Erythroblast (primary cell): Measurements from ENCODE around the gene MRC2.

Experiments used
- GATA1 ChIP-seq: IDR thresholded peaks from 2 replicates; pipeline ENCODE4 v1.6.1; 2011; ENCODE audit warnings: low read depth, mild to moderate bottlenecking, control low read depth, low read length, moderate library complexity
- POLR2A ChIP-seq: IDR thresholded peaks from 2 replicates; pipeline ENCODE4 v1.6.1; 2011; ENCODE audit warnings: mild to moderate bottlenecking, low read length

DNA sequence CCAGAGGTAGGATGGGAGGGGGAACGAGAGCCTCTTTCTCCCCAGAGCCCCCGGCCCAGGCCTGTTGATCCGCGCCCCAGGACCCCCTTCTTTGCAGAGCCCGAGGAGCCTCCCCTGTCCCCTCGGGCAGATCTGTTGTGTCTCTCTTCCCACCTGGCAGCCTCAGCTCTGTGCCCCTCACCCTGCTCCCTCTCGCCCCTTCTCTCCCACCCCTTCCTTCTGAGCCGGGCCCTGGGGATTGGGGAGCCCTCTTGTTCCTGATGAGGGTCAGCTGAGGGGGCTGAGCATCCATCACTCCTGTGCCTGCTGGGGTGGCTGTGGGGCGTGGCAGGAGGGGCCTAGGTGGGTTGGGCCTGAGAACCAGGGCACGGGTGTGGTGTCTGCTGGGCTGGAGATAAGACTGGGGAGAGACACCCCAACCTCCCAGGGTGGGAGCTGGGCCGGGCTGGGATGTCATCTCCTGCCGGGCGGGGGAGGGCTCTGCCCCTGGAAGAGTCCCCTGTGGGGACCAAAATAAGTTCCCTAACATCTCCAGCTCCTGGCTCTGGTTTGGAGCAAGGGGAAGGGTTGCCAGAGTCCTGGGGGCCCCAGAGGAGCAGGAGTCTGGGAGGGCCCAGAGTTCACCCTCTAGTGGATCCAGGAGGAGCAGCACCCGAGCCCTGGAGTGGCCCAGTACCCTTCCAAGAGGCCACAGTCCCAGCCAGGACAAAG, 65.4 kb downstream of the MRC2 start:
- TF ChIP-seq POLR2A (no peak), GATA1 (no peak)
